GM19452 (cell line): ENCODE data around the gene HLCS.

Experiments
- ATAC-seq: cut with Tn5 transposase; IDR thresholded peaks from one replicate; pipeline ENCODE4 v1.9.1; 2021; ENCODE audit not compliant: unreplicated experiment

The HLCS gene

DNA sequence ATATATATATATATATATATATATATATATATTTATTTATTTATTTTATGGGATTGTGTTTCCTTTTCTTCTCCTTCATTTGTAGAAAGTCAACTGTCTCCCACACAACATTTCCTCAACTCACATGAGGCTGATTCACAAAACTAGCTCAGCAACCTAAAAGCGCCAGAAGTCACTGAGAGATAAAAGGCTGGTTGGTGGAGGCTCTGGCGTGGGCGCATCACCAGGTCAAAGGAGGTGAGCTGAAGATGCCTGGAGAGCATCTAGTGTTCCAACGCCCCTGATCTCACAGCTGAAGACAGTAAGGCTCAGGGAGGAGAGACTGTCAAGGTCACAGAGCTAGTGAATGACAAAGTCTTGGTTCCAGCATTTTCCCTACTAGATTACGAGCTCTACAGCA lies 78.0 kb downstream of the HLCS start:
- ATAC-seq = no peak

GRCh38 chr21:36887963-36888362 lies 78.5 kb downstream of the HLCS start:
- no peak for ATAC-seq

DNA sequence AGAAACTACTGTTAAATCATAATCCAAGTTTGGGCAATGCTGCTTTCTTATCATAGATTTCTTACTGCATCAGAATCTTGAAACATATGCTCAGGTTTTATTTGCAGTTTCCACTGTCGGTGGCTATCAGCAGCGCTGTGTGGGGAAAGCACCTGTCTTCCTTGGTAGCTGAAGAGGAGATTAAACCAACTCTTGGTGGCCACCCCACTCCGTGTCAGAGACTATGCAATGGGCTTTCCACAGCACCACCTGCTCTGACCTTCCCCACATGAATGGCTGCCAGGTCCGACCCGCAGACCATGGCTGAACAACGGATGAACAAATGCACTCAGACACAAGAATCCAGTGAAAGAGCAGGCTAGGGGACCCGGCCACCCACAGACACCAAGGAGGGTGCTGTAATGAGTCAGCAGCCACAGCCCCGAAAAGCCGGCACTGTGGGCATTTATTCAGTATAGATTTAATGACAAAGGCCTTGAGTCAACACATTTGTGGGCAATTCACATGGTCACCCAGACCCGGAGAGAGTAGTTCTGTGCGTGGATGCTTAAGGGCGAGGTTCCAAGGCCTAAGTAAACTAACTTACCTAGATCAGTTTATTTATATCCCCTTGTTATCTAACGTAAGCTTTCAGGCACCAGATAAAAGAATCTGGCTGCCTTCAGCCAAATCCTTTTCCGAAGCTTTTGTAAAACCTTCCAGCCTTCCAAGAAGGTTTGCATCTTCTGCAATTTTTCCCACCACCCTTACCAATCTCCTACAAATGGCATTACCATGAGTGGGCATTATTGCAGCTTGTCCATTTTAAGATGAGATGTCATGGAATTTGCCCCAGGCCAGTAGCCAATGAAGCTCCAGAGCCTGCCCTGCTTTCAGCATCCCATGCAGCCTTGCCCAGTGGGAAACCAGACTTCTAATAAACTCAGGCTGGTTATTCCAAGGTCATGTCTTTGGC lies 82.7 kb downstream of the HLCS start:
- ATAC-seq = no peak

GRCh38 chr21:36882776-36883175 lies 83.7 kb downstream of the HLCS start:
- ATAC-seq = no peak

- no peak for ATAC-seq
Measured at GRCh38 chr21:36881228-36881627, 85.2 kb downstream of the HLCS start.

DNA sequence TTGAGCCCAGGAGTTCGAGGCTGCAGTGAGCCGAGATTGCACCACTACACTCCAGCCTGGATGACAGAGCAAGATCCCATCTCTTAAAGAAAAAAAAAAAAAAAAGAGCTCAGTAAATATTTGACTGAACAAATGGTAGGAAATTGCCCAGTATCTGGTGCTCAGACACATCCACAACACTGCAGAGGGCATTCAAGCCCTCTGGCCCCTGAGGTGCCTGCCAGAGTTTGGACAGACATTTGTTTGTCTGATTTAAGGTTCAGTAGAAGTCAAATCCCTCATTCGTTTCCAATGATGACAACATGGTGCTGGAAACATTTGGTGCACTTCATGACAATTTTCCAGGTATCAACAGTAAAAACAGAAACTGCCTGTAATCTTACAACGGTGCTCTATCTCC lies 86.6 kb downstream of the HLCS start:
- ATAC-seq = no peak

DNA sequence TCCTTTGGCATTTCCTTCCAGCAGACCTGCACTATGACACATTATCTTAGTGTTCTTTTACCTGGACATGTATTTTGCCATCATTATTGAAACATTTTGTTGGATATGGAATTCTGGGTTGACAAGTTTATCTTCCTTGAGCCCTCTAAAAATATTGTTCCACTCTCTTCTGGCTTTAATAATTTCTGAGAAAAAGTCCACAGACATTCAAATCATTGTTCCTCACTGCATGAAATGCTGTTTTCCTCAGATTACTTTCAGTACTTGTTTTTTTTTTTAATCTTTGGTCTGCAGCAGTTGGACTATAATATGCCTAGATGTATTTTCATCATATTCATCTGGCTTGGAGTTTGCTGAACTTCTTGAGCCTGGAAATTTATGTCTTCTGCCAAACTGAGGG lies 88.7 kb downstream of the HLCS start:
- ATAC-seq = no peak

- no peak for ATAC-seq
Measured at GRCh38 chr21:36874665-36875064, 91.8 kb downstream of the HLCS start.

GRCh38 chr21:36873513-36873912 lies 93.0 kb downstream of the HLCS start:
- no peak for ATAC-seq

GRCh38 chr21:36867291-36867905 lies 99.1 kb downstream of the HLCS start:
- ATAC-seq = no peak

- ATAC-seq = no peak
Measured at GRCh38 chr21:36866419-36866818, 100.0 kb downstream of the HLCS start.

- ATAC-seq = no peak
Measured at GRCh38 chr21:36864974-36865373, 101.5 kb downstream of the HLCS start.

DNA sequence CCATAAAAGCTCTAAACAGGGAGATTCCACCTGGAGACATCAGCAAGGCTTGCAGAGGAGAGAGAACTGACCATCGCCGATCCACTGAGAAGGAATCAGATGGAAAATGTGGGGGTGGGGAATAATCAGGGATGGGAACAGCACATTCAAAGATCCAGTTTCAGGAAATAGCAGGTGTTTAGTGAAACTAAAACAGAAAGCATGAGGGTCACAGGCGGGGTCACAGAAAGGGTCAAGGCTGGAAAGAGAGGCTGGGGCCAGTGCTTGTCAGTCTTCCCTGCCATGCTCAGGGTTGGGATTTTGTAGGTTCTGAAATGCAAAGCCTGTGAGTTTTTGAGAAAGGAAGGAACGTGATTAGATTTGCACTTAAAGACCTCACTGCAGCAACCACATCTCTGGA lies 103.2 kb downstream of the HLCS start:
- ATAC-seq = no peak

DNA sequence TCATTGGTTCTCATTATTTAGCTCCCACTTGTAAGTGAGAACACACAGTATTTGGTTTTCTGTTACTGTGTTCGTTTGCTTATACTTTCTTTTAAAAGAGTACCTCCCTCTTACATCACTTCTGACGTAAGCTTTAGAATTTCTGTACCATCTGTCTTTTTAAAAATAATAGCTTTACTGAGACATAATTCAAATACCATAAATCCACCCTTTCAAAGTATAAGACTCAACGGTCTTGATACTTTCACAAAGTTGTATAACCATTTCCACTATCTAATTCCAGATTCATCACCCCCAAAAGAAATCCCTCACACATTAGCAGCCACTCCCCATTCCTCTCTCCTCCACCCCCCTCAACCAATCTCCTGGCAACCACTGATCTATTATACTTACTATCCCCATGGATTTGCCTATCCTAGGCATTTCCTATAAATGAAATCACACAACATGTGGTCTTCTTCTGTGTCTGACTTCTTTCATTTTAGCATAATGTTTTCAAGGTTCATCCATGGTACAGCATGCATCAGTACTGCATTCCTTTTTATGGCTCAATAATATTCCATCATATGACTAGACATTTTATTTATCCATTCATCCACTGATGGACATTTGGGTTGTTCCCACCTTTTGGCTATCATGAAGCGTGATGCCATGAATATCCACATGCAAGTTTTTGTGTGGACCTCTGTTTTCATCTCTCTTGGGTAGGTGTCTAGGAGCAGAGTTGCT lies 104.7 kb downstream of the HLCS start:
- no peak for ATAC-seq

DNA sequence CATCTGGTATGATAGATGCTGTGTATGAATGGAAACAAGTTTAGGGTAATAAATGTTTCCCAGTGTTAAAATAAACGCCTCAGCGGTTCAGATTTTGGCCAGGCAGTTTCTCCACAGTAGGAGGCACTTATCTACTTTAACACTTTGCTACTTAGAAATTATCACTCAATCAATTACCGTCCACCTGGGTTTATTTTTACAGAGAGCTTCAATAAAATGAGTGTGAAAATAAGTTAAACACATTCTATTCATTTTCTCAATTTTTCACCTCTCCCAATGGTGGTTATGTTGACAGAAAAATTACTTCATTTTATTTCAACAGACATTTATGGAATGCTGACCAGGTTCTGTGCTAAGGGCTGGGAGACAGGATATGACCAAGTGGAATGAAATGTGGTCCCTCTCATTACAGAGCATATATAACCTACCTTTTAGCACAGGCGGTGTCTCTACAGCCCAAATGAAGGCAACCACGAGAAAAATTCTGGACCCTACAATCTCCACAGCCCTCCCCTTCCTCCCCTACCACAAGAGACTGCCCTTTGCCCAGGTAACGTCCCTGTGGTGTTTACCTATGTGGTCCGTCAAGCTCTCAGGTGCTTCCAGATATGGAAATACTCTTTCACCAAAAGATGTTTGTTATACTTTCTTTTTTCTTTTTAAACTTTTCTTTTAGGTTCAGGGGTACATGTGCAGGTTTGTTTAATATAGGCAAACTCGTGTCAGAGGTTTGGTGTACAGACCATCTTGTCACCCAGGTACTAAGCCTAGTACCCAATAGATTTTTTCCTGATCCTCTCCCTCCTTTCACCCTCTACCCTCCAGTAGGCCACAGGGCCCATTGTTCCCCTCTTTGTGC lies 105.5 kb downstream of the HLCS start:
- no peak for ATAC-seq

DNA sequence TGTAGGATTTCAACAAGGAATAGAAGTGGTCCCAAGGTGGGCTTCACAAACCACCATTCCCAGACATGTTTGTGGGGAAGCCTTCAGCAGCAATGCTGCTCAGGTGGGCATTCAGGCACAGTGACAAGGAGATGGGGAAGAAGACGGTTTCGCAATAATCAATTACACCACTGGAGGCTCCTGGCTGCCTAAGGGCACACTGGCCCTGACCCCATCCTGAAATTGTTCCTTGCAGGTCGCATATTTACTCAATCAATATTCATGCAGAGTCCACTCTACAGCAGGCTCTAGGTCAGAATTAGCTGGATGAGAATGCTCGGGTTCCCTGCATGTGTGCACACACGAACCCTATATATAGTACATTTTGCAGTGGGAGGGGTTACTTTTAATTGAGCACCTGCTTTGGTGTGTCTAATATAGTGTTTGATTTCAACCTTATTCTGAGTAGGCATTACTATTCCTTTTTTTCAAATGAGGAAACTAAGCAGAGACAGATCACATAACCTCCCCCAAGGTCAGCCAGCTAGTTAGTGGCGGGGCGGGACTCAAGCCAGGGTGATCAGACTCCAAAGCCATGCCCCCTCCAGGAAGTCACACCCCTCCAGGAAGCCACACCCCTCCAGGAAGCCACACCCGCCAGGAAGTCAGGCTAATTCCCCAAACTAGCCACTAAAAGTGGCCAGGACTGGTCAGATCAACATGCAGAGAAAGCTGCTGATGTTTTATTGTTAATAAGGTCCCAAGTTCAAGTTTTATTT lies 106.5 kb downstream of the HLCS start:
- no peak for ATAC-seq

GRCh38 chr21:36858320-36858957 lies 108.0 kb downstream of the HLCS start:
- ATAC-seq = no peak

GRCh38 chr21:36856643-36857042 lies 109.8 kb downstream of the HLCS start:
- ATAC-seq = no peak

DNA sequence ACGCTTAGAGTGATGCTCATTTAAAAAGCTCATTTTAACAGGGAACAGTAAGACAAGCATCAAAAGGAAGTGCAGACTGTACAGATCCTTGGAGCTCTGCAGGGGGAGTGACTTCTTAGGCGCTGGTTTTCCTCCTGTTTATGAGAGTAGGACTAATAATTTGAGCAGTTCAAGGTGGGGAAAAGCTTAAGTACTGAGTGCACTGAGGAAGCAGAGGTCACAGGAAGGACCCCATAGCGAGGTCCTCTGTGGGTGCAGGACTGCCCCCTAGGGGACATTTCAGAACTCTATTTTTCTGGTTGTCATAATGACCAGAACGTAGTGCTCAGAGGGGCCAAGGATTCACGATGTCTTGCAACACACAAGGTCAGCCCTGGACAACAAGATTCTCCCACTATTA lies 112.1 kb downstream of the HLCS start:
- ATAC-seq = no peak

- ATAC-seq = no peak
Measured at GRCh38 chr21:36852864-36853263, 113.6 kb downstream of the HLCS start.
